GM21529 (cell line): ENCODE results near the gene XRN1.
"Not testable (repeated sequence)": the region's sequence is repeated elsewhere in the genome, so short reads cannot be mapped to it uniquely, and the experiment has no call there.

Experiments
- ATAC-seq: cut with Tn5 transposase; IDR thresholded peaks from one replicate; pipeline ENCODE4 v1.9.1; 2021; ENCODE audit not compliant: unreplicated experiment

The XRN1 gene

DNA sequence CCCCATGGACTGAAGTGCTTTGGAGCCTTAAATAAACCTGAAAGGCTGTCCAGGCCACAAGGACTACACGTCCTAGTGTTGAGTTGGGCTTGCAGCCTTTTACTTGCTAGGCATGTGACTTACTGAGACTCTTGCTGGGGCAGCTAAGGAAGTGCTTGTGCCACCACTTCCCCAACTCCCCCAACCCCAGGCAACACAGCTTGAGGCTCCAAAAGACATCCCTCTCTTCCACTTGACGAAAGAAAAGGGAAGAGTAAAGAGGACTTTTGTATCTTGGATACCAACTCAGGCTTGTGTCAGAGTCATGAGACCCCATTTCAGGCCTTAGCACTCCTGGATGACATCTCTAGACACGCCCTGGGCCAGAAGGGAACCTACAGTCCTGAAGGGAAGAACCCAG, 109.8 kb downstream of the XRN1 start:
- ATAC-seq, result no peak

DNA sequence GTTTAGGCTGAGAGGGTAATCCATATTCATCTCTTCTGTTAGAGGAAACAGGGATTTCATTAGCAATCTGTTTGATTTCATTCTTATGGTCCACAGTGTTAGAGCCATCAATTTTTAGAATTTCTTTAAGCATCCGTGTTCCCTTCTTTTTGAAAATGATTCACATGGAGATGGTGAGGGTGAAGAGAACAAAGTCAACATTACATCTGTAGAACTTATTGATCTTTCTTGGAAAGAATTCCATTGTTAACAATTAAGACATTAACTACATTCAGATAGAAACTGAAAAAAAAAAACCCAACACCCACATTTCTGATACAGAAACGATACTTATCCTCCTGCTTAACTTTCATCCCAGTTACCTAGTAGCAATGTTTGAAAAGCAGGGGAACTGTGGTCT, 115.4 kb downstream of the XRN1 start:
- no peak for ATAC-seq

DNA sequence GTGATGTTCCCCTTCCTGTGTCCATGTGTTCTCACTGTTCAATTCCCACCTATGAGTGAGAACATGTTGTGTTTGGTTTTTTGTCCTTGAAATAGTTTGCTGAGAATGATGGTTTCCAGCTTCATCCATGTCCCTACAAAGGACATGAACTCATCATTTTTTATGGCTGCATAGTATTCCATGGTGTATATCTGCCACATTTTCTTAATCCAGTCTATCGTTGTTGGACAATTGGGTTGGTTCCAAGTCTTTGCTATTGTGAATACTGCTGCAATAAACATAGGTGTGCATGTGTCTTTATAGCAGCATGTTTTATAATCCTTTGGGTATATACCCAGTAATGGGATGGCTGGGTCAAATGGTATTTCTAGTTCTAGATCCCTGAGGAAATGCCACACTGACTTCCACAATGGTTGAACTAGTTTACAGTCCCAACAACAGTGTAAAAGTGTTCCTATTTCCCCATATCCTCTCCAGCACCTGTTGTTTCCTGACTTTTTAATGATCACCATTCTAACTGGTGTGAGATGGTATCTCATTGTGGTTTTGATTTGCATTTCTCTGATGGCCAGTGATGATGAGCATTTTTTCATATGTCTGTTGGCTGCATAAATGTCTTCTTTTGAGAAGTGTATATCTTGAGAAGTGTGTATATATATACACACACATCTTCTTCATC, 123.4 kb downstream of the XRN1 start:
- not testable (repeated sequence) for ATAC-seq

DNA sequence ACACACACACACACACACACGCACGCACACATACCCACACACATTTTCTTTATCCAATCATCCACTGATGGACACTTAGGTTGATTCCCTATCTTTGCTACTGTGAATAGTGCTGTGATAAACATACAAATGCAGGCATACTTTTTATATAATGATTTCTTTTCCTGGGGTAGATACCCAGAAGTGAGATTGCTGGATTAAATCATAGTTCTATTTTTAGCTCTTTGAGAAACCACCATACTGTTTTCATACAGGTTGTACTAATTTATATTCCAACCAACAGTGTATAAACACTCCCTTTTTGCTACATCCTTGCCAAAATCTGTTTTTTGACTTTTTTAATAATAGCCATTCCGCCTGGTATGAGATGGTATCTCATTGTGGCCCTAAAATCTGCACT, 127.9 kb downstream of the XRN1 start:
- no peak for ATAC-seq

DNA sequence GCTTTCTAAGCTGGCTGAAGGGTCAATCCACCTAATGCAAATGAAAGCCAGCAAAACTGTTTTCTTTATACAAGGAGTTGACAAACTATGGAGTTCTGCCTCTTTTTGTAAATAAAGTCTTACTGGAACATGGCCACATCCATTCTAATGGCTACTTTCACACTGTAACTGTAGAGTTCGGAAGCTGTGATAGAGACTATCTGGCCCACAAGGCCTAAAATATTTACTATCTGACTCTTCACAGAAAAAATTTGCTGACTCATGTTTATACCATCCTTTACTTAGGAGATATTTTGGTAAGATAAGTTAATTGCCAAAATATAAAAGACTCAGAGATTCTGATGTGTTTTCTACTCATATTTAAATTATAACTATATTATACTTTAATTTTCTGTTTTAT, 128.7 kb downstream of the XRN1 start:
- no peak for ATAC-seq

DNA sequence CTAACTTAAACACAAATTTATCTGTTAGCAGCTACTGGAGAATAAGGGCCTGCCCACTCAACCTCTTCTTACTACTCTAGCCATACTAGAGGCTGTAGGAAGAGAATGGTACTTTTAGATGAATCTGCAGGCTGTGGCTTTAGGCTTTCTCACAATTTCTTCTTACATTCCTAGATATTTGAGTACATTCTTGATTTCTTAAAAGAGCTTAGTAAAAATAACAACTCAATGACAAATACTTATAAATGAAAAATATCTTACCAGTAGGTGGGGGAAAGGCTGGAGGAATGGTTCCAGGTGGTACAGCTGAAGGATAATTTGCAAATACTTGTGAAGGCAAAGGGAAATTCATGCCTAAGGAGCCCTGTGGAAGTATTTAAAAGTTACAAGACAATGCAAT, 129.5 kb downstream of the XRN1 start:
- ATAC-seq, result no peak

DNA sequence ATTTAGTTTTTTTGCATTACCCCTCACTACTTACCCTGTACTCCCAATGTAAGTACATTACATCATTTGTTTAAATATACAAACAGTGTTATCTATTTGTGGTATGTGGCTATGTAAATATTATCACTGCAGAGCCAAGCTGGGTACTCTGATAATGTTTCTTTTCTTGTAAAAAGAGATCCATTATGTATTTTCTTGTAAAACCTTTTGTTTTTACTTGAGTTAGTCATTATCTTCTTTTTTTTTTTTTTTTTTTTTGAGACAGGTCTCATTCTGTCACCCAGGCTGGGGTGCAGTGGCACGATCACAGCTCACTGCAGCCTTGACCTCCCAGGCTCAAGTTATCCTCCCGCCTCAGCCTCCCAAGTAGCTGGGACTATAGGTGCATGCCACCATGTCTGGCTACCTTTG, 131.9 kb downstream of the XRN1 start:
- ATAC-seq, result not testable (repeated sequence)

DNA sequence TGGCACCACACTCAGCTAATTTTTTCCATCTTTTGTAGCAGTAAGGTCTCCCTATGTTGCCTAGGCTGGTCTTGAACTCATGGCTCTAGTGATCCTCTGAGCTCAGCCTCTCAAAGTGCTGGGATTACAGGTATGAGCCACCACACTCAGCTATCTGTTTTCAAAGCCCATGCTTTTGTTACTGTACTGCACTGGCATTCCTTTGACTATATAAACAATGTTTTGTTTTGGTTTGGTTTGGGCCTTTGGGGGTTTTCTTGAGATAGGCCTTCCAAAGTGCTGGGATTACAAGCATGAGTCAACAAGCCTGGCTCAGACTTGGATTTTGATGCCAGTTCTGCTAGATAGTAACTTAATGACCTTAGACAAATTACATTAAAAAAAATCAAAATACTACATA, 132.8 kb downstream of the XRN1 start:
- no peak for ATAC-seq

DNA sequence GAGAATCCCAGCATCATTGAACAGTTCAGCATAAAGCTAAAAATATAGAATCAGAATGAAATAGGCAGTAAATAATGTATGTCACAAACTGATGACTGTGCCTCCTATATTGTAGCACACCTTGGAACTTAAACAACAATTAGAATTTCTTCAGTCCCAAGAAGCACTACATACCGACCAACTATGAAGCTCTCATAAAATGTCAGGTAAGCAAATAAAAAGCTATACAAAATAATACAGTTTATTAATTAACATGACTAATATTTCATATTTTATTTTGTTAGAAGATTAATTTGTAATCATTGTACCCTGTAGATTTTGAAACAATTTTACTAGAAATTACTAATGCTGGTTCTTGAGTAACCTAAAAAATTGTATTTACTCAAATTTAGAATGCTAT, 137.4 kb downstream of the XRN1 start:
- no peak for ATAC-seq

DNA sequence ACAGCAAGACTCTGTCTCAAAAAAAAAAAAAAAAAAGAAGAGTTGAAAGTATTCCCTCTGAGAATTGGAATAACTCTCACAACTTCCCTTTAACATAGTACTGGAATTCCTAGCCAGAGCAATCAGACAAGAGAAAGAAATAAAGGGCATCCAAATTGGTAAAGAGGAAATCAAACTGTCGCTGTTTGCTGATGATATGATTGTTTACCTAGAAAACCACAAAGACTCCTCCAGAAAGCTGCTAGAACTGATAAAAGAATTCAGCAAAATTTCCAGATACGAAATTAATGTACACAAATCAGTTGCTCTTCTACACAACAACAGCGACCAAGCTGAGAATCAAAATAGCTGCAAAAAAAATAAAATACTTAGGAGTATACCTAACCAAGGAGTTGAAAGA, 145.0 kb downstream of the XRN1 start:
- ATAC-seq, result not testable (repeated sequence)

DNA sequence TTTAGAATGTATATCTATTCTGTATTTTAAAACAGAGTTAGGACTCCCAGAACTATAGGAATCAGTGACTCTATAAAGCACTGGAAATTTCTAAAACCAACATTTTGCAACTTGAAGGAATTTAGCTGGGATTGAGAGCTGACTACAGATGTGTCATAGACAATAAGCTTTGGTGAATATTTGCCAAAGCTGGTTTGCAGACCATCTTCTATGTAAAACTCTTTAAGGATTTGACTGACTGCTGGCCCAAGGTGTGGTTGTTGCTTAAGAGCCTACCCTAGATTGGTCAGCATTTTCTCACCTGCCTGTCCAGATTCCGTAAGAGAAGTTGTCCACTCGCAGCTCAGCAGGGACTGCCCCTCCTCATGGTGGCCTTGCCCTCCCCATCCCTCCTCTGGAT, 149.2 kb downstream of the XRN1 start:
- ATAC-seq, result no peak

DNA sequence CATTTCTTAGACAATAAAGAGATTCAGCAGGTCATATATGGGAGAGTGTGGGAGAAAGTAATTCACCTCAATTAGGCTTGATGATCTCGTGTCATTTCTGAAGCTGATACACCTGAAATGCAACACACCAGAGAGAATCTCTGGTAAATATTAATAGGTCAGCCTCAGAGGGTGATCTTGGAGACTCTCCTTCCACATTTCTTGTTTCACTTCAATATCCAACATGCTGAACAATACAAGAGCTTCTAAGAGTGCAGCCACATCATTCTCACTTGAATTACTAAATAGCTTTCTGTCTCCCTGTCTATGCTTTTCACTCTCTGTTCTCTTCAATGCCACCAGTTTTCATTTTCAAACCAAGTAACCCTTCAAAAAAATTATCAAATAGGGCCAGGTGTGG, 151.3 kb downstream of the XRN1 start:
- no peak for ATAC-seq

DNA sequence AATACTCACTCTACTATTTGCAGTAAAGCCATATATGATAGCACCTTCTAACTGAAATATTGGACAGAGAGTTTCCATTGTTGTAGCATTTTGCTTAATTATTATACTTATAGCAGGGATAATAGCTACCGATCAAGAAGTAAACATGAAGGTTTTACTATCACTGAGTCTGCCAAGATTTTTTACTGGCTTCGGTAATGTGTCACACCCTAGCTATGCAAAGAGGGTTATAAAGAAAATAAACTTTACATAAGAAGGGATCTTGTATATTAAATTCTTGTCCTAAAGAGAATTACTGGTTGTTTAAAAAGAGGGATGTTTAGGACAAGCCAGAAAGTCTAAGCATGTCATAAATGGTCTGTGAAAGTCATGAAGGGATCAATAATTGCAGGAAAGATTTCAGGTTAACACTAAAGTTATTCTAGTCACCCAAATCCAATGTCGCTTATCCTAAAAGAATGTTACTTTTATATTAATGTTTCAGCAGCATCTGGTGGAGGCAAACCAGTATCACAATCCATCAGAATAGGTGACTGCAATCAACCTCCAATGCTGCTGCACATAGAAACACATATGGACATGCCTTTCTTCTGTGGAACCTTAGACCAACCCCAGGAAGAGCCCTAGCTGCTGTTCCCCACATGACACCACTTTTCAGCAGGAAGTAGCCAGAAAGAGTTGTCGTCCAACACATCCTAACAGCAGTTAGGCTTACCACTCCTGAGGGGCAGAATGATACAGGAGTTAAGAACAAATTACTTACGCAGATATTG, 159.8 kb downstream of the XRN1 start:
- no peak for ATAC-seq

DNA sequence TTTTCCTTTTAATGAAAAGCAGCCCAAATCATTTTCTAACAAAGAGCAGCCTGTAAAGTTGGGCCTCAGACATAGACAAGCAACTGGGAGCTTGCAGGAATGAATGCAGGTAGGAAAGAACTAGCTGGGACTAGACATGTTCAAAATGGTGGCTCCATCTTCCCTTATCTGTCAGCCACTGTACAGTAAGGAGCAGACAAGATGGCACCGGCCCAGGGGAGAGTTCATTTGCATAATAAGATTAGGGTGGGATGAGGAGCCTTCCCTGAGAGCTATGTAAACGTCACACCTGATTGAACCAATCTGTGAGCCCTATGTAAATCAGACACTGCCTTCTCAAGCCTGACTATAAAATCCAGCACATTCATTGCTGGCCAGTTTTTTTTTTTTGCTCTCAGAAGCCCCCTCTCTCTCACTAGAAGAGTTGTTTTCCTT, 162.7 kb downstream of the XRN1 start:
- ATAC-seq, result no peak

DNA sequence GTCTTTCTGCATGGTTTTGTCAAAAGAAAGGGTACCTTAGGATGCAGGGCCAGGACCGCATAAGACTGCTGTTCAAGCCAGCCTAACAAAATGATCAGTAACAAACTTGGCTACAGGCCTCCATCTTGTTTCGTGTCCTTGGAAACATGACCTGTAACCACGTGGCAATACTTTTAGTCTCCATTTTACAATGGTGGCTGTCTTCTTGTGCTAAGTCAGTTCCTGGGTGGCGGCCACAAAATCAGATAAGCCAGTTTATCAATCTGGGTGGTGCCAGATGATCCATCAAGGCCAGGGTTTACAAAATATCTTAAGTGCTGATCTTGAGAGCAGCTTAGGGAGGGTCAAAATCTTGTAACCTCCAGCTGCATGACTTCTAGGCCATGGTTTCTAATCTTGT, 165.3 kb downstream of the XRN1 start:
- no peak for ATAC-seq

DNA sequence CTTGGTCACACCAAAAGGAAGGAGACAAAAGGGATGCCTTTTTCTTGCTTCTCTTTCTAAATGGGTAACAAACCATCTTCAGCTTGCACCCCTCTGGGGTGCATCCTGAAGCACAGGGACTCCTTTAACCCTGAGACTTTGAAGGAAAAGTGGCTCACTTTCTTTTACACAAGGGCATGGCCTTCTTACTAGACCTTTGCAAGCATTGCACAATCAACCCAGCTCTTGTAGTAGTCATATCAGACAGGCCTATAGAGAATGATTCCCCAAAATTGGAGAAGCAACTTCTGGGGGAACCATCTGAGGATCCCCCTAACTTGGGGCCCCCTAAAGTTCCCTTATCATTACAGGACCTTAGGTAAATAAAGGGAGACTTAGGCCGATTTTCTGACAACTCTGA, 166.4 kb downstream of the XRN1 start:
- no peak for ATAC-seq

DNA sequence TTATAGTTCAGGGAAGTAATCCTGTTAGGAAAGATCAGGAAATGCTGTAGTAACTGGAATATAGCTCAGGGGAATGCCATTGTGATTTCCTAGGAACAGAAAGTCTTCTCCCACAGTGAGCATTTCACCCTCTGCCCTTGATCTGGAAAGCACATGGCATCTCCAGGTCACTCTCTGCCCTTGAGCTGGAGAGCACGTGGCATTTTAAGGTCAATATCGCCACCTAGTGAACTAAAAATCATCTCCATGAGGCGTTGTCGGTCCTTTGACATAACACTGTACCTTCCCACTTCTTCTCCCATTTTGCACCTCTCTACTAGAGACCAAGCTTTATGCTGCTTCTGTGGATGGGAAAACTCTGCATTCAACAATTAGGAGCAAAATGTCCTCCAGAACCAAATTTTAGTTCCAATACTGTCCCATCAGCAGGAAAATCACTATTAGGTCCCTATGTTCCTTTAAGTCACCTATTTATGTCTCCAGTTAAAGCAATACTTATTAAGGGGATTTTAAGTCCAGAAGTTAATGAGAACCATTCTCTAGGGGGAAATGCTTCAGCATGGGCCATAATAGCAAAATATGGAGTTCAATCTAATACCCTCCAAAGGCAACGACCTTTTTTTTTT, 167.8 kb downstream of the XRN1 start:
- peak; percentile 96 for ATAC-seq

DNA sequence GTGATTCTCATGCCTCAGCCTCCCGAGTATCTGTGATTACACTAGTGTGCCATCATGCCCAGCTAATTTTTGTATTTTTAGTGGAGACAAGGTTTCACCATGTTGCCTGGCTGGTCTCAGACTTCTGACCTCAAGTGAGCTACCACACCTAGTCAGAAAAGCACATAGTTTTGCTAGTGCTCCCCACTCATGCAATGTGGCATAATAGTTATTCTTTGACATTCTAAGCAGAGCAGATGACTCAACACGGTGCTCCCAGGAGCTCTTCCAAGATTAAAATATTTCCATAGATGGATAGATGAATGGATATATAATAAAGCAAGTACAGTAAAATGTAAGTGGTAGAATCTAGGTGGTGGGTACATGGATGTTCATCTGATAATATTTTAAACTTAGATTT, 169.4 kb downstream of the XRN1 start:
- ATAC-seq, result no peak

DNA sequence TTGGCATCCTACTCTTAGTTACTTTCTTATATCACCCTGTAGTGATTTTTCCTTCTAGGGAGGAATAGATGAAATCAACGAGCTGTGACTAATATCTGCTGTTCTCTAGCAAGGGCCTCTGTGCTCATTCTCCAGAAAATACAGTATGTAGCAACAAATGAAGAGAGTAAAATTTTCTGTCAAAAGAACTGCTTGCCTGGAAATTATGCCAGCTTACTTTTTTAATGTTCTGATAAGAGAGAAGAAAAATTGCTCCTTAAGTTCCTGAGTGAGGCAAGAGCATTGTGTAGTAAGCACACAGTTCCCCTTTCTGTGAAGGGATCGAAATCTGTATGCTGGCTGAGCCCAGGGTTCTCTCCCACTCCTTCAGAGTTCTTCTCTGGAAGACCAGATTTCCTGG, 171.1 kb downstream of the XRN1 start:
- ATAC-seq, result no peak

DNA sequence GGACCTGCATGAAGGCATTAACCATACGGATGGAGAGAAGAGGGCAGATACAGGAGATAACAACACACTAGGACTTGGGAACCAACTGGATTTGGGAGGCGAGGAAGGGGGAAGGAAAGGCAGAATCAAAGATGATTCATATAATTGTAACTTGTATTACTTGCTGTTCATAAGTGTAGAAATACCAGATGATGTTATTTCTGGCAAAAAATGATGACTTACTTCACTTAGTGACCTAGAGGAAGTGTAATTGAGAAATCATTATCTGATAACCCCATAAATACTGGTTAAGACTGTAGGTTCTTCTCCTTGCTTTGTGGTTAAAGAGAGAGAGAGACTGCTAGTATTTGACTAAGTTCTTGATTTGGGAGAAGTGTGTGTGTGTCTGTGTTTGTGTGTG, 172.0 kb downstream of the XRN1 start:
- no peak for ATAC-seq

DNA sequence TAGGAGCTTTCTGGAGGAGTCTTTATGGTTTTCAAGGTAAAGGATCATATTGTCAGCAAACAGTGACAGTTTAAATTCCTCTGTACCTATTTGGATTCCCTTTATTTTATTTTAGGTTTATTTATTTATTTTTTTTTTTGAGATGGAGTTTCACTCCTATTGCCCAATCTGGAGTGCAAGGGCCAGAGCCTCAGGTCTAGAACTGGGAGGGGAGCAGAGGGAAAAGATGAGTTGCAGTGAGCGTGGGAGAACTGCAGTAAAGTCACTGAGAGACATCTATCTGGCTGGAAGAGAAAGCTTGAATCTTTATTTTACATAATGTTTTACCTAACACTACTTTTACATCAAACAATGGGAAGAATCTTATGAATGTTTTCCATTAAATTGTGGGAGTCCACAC, 172.9 kb downstream of the XRN1 start:
- ATAC-seq, result no peak

DNA sequence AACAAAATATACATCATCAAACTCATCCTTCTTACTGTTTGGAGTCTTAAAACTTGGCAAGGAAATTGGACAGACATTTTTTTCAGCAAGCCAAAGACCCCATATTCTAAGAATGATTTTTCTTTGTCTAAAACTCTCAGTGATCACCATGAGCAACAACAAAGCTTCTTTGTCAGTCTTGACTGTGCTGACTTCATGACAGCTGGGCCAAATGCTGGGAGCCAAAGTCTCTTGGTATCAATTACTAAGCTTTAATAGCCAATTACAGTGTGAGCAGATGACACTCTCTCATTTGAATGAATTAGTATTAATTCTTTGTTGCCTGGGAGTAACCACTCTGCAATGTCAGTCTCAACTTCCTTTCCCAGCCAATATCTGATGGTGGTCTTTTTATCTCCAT, 174.3 kb downstream of the XRN1 start:
- no peak for ATAC-seq
